CD8-positive, alpha-beta memory T cell (primary cell): ENCODE results near the gene HNRNPU. TPM values are rescaled to one million over a fixed set of nuclear protein-coding genes. Genes with fewer than 3 reads are reported as not detected.
A peak's percentile ranks its signal among the peaks of the same experiment; 100 is the strongest.

Source experiments
- CTCF ChIA-PET: fragments of 350-600 bp; sonication (Branson Sonifier 250); formaldehyde crosslinking; loops from one replicate; lab custom pipeline; 2021; ENCODE audit warnings: antibody characterized with exemption; lab: Charles Lee
- POLR2A ChIA-PET: fragments of 350-600 bp; sonication (Branson Sonifier 250); formaldehyde crosslinking; loops from one replicate; lab custom pipeline; 2021; ENCODE audit warnings: antibody characterized with exemption; lab: Charles Lee
- DNase-seq, 5 donors: peaks; one replicate each; pipeline versions ENCODE4 v3.0.0 to v3.0.0-alpha.2; 2020 to 2022; ENCODE audit warnings: mixed read lengths in 1 of 5
- H3K27ac ChIP-seq: one replicate; pipeline ENCODE4 v1.7.0; 2013; ENCODE audit warnings: low read depth, mild to moderate bottlenecking, low read length, moderate library complexity
- H3K27me3 ChIP-seq: 2 replicates; pipeline ENCODE4 v1.7.0; 2013; ENCODE audit warnings: low read length, mild to moderate bottlenecking; ENCODE audit not compliant: insufficient read depth, poor library complexity, severe bottlenecking
- H3K36me3 ChIP-seq: 2 replicates; pipeline ENCODE4 v1.7.0; 2013; ENCODE audit warnings: mild to moderate bottlenecking, low read length, moderate library complexity; ENCODE audit not compliant: insufficient read depth
- H3K4me1 ChIP-seq: 2 replicates; pipeline ENCODE4 v1.7.0; 2013; ENCODE audit warnings: mild to moderate bottlenecking, low read length, moderate library complexity; ENCODE audit not compliant: insufficient read depth
- H3K4me3 ChIP-seq: 2 replicates; pipeline ENCODE4 v1.7.0; 2013; ENCODE audit warnings: mild to moderate bottlenecking, low read length
- H3K9me3 ChIP-seq: 2 replicates; pipeline ENCODE4 v1.7.0; 2013; ENCODE audit warnings: mild to moderate bottlenecking, low read length
- H3K27ac Mint-ChIP-seq, 8 donors: one replicate each; pipeline ENCODE4 v1.8.0; 2020 to 2021; ENCODE audit warnings: mixed read lengths in 8 of 8, mild to moderate bottlenecking in 6 of 8, inconsistent platforms in 3 of 8, moderate library complexity in 3 of 8
- H3K27me3 Mint-ChIP-seq, 2 donors: one replicate each; pipeline ENCODE4 v1.8.0; 2020 to 2021; ENCODE audit warnings: mixed read lengths in 2 of 2, mild to moderate bottlenecking in 1 of 2, moderate library complexity in 1 of 2
- H3K36me3 Mint-ChIP-seq, 3 donors: one replicate each; pipeline ENCODE4 v1.8.0; 2020 to 2021; ENCODE audit warnings: mixed read lengths in 3 of 3, inconsistent platforms in 1 of 3, mild to moderate bottlenecking in 1 of 3
- H3K4me1 Mint-ChIP-seq, 3 donors: one replicate each; pipeline ENCODE4 v1.8.0; 2020 to 2021; ENCODE audit warnings: mixed read lengths in 3 of 3, inconsistent platforms in 1 of 3, mild to moderate bottlenecking in 1 of 3
- H3K4me3 Mint-ChIP-seq, 7 donors: one replicate each; pipeline ENCODE4 v1.8.0; 2020 to 2021; ENCODE audit warnings: mixed read lengths in 7 of 7, mild to moderate bottlenecking in 6 of 7, moderate library complexity in 4 of 7, inconsistent platforms in 2 of 7
- H3K9me3 Mint-ChIP-seq, 5 donors: one replicate each; pipeline ENCODE4 v1.8.0; 2020 to 2022; ENCODE audit warnings: mixed read lengths in 5 of 5, mild to moderate bottlenecking in 3 of 5, moderate library complexity in 2 of 5, inconsistent platforms in 1 of 5
- polyA plus RNA-seq: library from polyadenylated mRNA; unstranded; fragments of 300-500 nt; fragmentation: Illumina TruSeq; gene quantifications from one replicate; pipeline ENCODE4 v1.2.3, GENCODE V29; 2021
- total RNA-seq, 2 experiments: library from RNA; stranded (reverse); gene quantifications; one replicate each; pipeline ENCODE4 v1.2.3, GENCODE V29; 2021

The HNRNPU gene
- total and polyA plus RNA-seq, 3 experiments from 2014 or later = 382 to 630 (median 598) TPM

- CTCF ChIA-PET = interaction anchor here (0.9 to 2.8 kb wide), 2 partner anchors 15 to 196 kb away, joined by 3 to 8 read pairs; no protein-coding TSS in a partner anchor
- Histone ChIP-seq H3K27ac (no peak overlapping the region), H3K9me3 (no peaks in the 10 kb centered on the region), H3K4me3 (no peak overlapping the region), H3K27me3 (no peaks in the 10 kb centered on the region), H3K4me1 (peaks cover 20% of the 10 kb centered on the region), H3K36me3 (peaks cover 36% of the 10 kb centered on the region)
- POLR2A ChIA-PET = interaction anchor here (0.8 to 1.8 kb wide), 5 partner anchors 11 to 49 kb away, joined by 3 to 7 read pairs (median 5); partner anchors contain the start of gene COX20
- Mint-ChIP-seq H3K27me3 (no peaks in the 10 kb centered on the region), H3K4me3 (no peak overlapping the region), H3K27ac (peak overlapping the region in 6 of 8 donors; percentile 50 to 85 (median 60)), H3K4me1 (peaks cover 44 to 84% (median 65%) of the 10 kb centered on the region in 3 donors), H3K9me3 (no peaks in the 10 kb centered on the region), H3K36me3 (peaks cover 4 to 92% (median 17%) of the 10 kb centered on the region in 3 donors)
- no peak for DNase-seq
These were observed 17.7 kb downstream of the HNRNPU start for GRCh38 chr1:244846653-244847052.

- H3K27me3 Mint-ChIP-seq = no peaks in the 10 kb centered on the region
- no peak overlapping the region for H3K4me3 ChIP-seq
- no peak overlapping the region for H3K27ac ChIP-seq
- H3K9me3 Mint-ChIP-seq = no peaks in the 10 kb centered on the region
- ChIA-PET POLR2A (interaction anchor here (3.0 kb wide), 1 partner anchor 9 kb away, joined by 18 read pairs; the partner anchor contains the start of gene COX20), CTCF (interaction anchor here (1.2 kb wide), 2 partner anchors 18 to 198 kb away, joined by 3 to 5 read pairs; no protein-coding TSS in a partner anchor)
- peaks cover 27% of the 10 kb centered on the region for H3K4me1 ChIP-seq
- no peak for DNase-seq
- H3K36me3 Mint-ChIP-seq = peaks cover 7 to 92% (median 23%) of the 10 kb centered on the region in 3 donors
- H3K36me3 ChIP-seq = peaks cover 35% of the 10 kb centered on the region
- peaks cover 46 to 84% (median 65%) of the 10 kb centered on the region in 3 donors for H3K4me1 Mint-ChIP-seq
- H3K9me3 ChIP-seq = no peaks in the 10 kb centered on the region
- H3K4me3 Mint-ChIP-seq = peak overlapping the region in 1 of 7 donors; percentile 1
- no peaks in the 10 kb centered on the region for H3K27me3 ChIP-seq
- H3K27ac Mint-ChIP-seq = peak overlapping the region in 4 of 8 donors; percentile 17 to 63 (median 44)
These were observed 19.9 kb downstream of the HNRNPU start for GRCh38 chr1:244844155-244845121.

GRCh38 chr1:244843148-244843978 lies 21.0 kb downstream of the HNRNPU start:
- Mint-ChIP-seq H3K27ac (peak overlapping the region in 3 of 8 donors; percentile 46 to 59 (median 47)), H3K27me3 (no peaks in the 10 kb centered on the region), H3K4me1 (peaks cover 44 to 84% (median 65%) of the 10 kb centered on the region in 3 donors), H3K9me3 (no peaks in the 10 kb centered on the region), H3K4me3 (no peak overlapping the region), H3K36me3 (peaks cover 10 to 89% (median 23%) of the 10 kb centered on the region in 3 donors)
- no peak overlapping the region for H3K4me3 ChIP-seq
- H3K36me3 ChIP-seq = peaks cover 35% of the 10 kb centered on the region
- H3K27ac ChIP-seq = no peak overlapping the region
- H3K9me3 ChIP-seq = no peaks in the 10 kb centered on the region
- no peaks in the 10 kb centered on the region for H3K27me3 ChIP-seq
- no peak for DNase-seq
- CTCF ChIA-PET = interaction anchor here (1.2 kb wide), 2 partner anchors 19 to 199 kb away, joined by 3 to 5 read pairs; no protein-coding TSS in a partner anchor
- peaks cover 30% of the 10 kb centered on the region for H3K4me1 ChIP-seq
- POLR2A ChIA-PET = interaction anchor here (0.8 to 3.0 kb wide), 3 partner anchors 8 to 18 kb away, joined by 3 to 18 read pairs (median 3); partner anchors contain the start of gene COX20

- H3K27me3 Mint-ChIP-seq = no peaks in the 10 kb centered on the region
- ChIA-PET POLR2A (interaction anchor here (0.9 kb wide), 1 partner anchor 21 kb away, joined by 3 read pairs; no protein-coding TSS in a partner anchor), CTCF (no interaction called here)
- no peaks in the 10 kb centered on the region for H3K27me3 ChIP-seq
- peaks cover 57 to 90% (median 74%) of the 10 kb centered on the region in 3 donors for H3K4me1 Mint-ChIP-seq
- H3K9me3 Mint-ChIP-seq = no peaks in the 10 kb centered on the region
- H3K4me3 ChIP-seq = no peak overlapping the region
- H3K36me3 Mint-ChIP-seq = peaks cover 14 to 78% (median 24%) of the 10 kb centered on the region in 3 donors
- H3K36me3 ChIP-seq = peaks cover 23% of the 10 kb centered on the region
- H3K9me3 ChIP-seq = no peaks in the 10 kb centered on the region
- H3K4me1 ChIP-seq = peaks cover 44% of the 10 kb centered on the region
- no peak for DNase-seq
- peak overlapping the region in 7 of 8 donors; percentile 4 to 55 (median 20) for H3K27ac Mint-ChIP-seq
- no peak overlapping the region for H3K4me3 Mint-ChIP-seq
- H3K27ac ChIP-seq = no peak overlapping the region
These were observed 22.9 kb downstream of the HNRNPU start for GRCh38 chr1:244841273-244841927.

- H3K4me1 Mint-ChIP-seq = peaks cover 61 to 87% (median 73%) of the 10 kb centered on the region in 3 donors
- H3K9me3 ChIP-seq = no peaks in the 10 kb centered on the region
- peaks cover 48% of the 10 kb centered on the region for H3K4me1 ChIP-seq
- H3K36me3 Mint-ChIP-seq = peaks cover 11 to 72% (median 20%) of the 10 kb centered on the region in 3 donors
- H3K27me3 ChIP-seq = no peaks in the 10 kb centered on the region
- peaks cover 23% of the 10 kb centered on the region for H3K36me3 ChIP-seq
- ChIA-PET CTCF (interaction anchor here (1.1 to 2.3 kb wide), 4 partner anchors 15 to 126 kb away, joined by 3 to 11 read pairs (median 4); partner anchors contain the start of gene HNRNPU), POLR2A (interaction anchor here (1.5 to 2.2 kb wide), 4 partner anchors 14 to 129 kb away, joined by 4 to 19 read pairs (median 6); partner anchors contain the start of gene HNRNPU)
- H3K27ac Mint-ChIP-seq = peak overlapping the region; percentile 14 to 96 (median 35)
- no peak overlapping the region for H3K4me3 Mint-ChIP-seq
- DNase-seq = no peak
- H3K4me3 ChIP-seq = no peak overlapping the region
- H3K9me3 Mint-ChIP-seq = no peaks in the 10 kb centered on the region
- peaks cover 0 to 1% of the 10 kb centered on the region in 2 donors for H3K27me3 Mint-ChIP-seq
- H3K27ac ChIP-seq = no peak overlapping the region
These were observed 24.0 kb downstream of the HNRNPU start for GRCh38 chr1:244840219-244840794.

GRCh38 chr1:244839656-244840055 lies 24.7 kb downstream of the HNRNPU start:
- CTCF ChIA-PET = interaction anchor here (1.1 to 2.3 kb wide), 5 partner anchors 8 to 127 kb away, joined by 3 to 11 read pairs (median 3); partner anchors contain the start of gene HNRNPU
- Histone ChIP-seq H3K27ac (no peak overlapping the region), H3K27me3 (no peaks in the 10 kb centered on the region), H3K4me1 (peaks cover 48% of the 10 kb centered on the region), H3K36me3 (peaks cover 23% of the 10 kb centered on the region), H3K4me3 (no peak overlapping the region), H3K9me3 (no peaks in the 10 kb centered on the region)
- Mint-ChIP-seq H3K27me3 (peaks cover 0 to 1% of the 10 kb centered on the region in 2 donors), H3K9me3 (no peaks in the 10 kb centered on the region), H3K27ac (peak overlapping the region; percentile 3 to 96 (median 50)), H3K4me1 (peaks cover 60 to 82% (median 73%) of the 10 kb centered on the region in 3 donors), H3K4me3 (peak overlapping the region in 2 of 7 donors; percentile 6 to 46), H3K36me3 (peaks cover 11 to 71% (median 17%) of the 10 kb centered on the region in 3 donors)
- DNase-seq = no peak
- POLR2A ChIA-PET = interaction anchor here (1.5 to 2.2 kb wide), 4 partner anchors 15 to 130 kb away, joined by 4 to 19 read pairs (median 6); partner anchors contain the start of gene HNRNPU
